GM18498 (cell line): ENCODE data around the gene UBE2D3.
"Not testable (repeated sequence)": the region's sequence is repeated elsewhere in the genome, so short reads cannot be mapped to it uniquely, and the experiment has no call there.

Experiments
- ATAC-seq: cut with Tn5 transposase; IDR thresholded peaks from one replicate; pipeline ENCODE4 v1.9.1; 2021; ENCODE audit warnings: mild to moderate bottlenecking, moderate library complexity; ENCODE audit not compliant: unreplicated experiment

The UBE2D3 gene

DNA sequence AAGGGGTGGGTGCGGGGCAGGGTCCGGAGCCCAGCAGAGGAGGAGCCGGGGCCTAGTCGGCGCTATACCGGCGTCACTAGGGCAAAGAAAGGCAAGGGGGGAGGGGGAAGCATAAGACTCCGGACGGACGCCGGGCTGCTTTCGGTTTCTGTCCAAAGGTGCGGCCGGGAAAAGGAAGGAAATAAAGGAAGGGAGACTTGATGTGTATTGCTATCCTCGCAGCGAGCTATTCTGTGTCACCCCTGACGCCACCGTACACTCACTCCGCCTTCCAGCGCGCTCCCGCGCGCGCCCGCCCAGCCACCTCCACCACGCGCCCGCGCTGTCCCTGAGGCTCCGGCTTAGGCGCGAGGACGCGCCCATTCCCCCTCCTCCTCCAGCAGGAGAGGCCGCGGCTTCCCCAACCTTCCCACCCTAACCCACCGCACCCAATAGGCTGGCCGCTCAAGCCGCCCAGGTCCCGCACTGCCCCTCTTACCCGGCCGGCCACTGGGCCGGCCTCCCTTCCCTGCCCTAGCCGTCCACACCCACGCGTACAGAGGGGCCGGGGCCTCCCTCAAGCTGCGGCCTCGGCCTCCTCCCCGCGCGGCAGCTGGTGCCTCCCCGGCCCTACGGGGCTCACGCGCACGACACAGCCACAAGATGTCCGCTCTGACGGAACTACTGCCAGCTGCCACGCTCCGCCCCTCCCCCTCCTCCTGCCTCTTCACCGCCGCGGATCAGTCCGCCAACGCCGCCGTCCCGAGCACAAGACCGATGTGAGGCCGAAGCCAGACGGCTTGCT is at the start of gene UBE2D3:
Gene UBE2D3, minus strand, starts transcription at position 662 of the 784 bp plus-strand sequence. CDS start 1,043 bp downstream, outside the sequence.
- ATAC-seq: peak; percentile 37

DNA sequence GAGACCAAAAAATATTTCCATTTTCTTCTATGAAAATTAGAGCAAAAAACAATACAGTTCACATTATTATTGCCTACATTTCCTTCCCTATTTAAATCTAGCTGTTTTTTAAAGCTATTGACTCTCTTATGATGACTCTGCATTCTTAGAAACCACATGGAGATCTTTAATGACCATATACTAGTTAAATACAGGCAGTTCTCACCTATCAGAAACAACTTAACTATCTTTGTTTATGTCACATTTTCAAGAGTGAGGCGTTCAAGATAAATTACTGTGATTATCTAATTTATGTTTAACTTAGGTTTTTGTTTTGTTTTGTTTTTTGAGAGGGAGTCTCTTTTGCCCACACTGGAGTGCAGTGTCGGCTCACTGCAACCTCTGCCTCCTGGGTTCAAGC is 44.4 kb upstream of the UBE2D3 start:
- no peak for ATAC-seq

DNA sequence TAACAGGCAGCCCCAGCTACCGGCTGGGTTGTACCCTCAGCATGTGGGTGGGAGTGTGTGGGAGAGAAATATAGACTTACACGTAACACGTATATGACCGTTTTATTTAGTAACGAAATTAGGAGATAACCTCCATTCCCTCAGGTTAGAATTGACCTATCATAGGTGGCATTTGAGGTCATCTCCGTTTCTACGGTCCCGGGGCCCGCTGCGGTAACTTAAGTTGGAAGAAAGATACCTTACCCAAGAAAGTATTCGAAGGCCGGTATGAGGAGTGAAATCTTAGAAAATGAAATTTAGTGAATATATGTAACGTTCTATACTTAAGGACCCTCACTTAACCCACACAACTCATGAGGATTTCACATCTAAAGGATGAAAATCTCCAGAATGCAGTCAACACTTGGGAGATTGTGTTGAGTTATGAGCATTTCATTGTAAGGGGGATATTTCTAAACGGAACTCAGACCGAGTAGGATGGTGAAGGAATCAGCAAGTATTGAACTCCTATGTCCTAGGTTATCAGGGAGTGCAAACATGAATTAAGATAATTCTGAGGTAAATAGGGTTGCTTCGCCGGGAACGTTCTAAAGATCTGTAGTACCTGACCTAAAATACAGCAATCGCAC is 42.3 kb upstream of the UBE2D3 start:
- ATAC-seq: peak; percentile 41

DNA sequence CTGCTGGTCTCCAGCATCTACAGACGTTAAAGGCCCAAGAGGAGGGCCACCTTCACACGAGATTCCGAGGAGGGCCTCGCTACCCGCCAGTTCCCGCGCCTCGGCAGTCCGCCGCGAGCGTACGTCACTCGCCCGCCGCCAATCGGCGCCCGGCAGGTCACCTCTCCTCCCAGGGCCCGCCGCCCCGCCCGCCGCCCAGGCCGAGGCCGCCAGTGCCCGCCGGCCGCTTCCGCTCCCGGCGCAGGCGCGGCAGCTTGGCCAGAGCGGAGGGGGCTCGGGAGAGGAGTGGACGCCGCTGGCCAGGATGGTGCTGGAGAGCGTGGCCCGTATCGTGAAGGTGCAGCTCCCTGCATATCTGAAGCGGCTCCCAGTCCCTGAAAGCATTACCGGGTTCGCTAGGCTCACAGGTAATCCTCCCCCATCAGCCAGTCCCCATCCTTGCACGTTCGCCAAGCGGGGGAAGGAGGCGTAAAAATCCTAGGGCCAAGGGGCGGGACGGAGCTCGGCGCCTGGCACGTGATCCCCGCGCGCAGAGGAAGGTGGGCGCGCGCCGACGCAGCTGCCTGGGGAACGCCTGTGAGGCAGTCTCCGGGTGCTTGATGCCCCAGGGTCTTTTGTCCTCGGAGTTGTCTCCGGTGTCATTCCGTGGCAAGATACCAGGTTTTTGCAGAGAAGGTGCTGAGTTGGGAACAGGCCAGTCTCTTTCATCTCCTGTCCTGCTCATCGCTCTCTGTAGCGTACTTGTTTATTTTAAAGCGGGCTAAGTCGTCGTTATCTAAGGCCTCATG is 41.6 kb upstream of the UBE2D3 start, which contains the start of gene CISD2:
Gene CISD2, plus strand, starts transcription at position 212 of the 788 bp plus-strand sequence. Its CDS starts 93 bp downstream, at position 305.
- peak; percentile 85 for ATAC-seq

DNA sequence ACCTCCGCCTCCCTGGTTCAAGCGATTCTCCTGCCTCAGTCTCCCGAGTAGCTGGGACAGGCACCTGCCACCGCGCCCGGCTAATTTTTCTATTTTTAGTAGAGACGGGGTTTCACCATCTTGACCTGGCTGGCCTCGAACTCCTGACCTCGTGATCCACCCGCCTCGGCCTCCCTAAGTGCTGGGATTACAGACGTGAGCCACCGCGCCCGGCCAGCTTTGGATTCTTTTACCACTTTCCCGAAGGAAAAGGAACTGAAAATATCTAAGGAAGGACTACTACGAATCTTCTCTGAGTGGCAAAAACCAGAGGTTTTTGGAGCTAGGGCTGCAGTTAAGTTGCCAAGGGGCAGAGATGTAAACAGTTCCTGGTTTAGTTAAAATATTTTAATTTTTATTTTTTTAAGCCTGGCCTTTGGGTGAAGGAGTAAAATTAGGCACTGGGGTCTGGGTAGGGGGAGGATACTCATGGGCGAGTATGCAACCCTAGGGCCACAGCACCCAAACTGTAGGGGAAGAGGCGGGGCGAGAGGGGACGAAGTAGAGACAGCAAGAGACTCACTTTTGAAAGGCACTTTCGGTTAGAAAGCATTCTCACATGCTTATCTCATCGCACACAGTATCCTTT is 40.9 kb upstream of the UBE2D3 start:
- peak; percentile 55 for ATAC-seq

DNA sequence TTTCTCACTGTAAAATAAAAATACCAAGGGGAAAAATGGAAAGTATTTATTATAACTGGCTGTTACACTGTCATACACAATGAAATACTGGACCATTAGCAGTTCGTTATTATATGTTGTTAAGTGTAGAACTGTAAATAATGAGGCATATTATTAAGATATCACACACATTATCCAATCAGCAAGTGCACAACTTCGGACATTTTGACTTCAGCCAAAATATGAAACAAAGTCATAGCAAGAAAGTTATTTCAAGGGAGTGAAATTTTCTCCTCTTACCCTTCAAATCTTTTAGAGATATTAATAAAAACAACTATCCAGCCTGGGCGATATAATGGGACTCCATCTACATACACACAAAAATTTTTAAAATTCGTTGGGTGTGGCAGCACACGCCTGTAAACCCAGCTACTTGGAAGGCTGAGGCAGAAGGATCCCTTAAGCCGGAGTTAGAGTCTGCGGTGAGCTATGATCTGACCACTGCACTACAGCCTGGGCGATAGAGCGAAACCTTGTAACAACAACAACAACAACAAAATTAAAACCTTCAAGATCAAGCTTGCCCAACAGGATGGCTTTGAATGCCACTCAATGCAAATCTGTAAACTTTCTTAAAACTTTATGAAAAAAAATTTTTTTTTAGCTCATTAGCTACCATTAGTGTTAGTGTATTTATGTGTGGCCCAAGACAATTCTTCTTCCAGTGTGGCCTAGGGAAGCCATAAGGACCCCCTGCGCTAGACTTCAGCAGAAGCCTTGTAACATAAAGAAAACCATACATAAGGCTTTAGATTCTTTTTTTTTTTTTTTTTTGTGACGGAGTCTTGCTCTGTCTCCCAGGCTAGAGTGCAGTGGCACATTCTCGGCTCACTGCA is 40.2 kb upstream of the UBE2D3 start:
- ATAC-seq: no peak

DNA sequence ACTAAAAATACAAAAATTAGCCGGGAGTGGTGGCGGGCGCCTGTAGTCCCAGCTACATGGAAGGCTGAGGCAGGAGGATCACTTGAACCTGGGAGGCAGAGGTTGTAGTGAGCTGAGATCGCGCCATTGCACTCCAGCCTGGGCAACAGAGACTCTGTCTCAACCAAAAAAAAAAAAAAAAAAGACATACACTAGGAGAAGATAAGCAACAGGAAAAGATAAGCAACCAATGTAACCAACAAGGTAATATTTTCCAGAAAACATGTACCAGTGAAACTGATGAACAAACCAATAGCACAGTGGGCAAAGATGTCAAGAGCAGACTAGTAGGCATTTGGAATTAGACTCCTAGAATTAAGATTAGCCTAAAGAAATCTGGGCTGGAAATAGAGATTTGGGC is 38.0 kb upstream of the UBE2D3 start:
- ATAC-seq: not testable (repeated sequence)

DNA sequence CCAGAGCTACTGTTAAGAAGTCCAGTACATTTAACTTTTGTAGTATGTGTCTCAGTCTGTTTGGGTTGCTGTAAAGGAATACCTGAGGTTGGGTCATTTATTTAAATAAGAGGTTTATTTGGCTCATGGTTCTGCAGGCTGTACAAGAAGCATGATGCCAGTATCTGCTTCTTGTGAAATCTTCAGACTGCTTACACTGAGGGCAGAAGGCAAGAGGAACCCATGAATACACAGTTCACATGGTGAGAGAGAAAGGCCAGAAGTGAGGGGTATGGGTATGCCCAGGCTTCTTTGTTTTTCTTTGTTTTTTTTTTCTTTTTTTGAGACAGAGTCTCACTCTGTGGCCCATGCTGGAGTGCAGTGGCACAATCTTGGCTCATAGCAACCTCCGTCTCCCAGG is 35.4 kb upstream of the UBE2D3 start:
- no peak for ATAC-seq

DNA sequence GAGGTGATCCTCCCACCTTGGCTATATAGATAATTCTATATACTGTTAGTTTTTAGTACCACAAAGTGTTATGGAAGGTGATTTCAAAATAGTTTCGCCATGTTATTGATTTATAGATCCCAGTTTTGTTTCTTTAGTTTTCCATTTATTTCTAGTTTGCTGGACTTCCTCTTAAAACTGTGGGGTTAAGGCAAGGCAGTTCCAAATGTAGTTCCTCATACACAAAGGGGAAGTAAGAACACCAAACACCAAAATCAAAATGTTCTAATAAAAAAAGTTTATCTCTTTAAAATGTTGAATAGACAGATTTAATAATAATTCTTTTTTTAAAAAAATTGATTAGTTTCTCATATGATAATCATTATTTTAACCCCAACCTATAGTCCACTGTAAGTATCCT is 34.7 kb upstream of the UBE2D3 start:
- no peak for ATAC-seq

DNA sequence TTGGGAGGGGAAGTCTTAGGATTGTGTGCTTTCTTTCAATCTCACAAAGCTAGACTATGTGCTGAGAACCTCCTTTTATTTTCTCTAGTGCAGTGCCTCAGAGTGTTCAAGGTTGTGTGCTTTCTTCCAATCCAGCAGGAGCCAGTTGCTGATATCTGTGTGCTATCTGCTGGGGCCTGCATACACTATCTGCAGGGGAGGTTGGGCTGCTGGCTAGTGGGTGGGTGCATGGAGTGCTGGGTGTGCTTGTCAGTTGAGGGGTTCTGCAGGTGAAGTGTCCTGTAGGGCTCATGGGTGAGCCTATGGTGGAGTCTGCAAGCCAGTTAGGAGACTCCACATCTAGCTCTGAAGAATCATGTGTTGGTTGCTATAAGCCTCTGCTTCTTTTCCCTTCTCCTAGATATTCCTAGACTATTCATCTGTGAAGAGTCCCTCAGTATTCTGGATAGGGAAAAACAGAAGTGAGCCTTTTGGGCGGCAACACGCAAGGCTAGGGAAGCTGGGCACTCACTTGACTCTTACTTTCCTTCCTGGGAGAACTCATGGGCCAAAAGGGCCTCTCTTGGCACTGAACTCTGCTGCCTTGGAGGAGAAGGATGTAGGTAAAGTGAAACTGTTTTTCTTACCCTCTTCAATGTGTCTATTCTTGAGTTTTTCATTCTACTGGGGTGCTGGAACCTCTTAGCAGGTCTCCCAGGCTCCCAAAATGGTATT is 33.4 kb upstream of the UBE2D3 start:
- no peak for ATAC-seq

DNA sequence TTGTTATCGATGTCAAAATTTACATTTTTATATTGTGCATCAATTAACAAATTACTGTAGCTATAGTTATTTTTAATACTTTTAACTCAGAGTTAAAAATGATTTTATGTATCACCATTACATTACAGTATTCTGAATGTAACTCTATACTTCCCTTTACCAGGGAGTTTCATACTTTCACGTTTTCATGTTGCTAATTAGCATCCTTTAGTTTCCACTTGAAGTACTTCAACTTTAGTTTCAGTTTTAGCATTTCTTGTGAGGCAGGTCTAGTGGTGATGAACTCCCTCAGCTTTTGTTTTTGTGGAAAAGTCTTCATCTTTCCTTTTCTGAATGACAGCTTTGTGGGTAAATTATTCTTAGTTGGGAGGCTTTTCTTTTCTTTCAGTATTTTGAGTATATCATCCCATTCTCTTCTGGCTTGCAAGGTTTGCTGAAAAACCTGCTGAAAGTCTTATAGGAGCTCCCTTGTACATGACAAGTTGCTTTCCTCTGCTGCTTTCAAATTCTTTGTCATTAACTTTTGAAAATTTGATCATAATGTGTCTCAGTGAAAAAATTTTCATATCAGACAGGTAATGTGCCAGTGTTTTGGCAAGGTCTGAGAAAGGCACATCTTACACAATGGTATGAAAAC is 31.6 kb upstream of the UBE2D3 start:
- no peak for ATAC-seq

DNA sequence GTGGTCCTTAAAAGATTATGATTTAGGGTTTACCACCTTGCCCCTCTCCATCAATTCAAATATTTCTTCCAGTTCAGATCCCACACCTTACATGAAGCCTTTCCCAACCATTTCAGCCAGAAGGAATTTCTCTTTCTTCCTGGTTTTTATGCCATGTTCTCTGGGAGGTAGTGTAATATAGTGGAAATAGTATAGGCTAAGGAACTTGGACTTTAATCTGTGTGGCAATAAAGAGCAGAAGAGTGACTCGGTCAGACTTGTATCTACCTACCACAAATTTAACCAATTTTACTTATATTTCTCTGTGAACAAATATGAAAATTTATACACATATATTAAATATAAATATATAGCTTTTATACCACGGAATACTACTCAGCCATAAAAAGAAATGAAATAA is 23.0 kb upstream of the UBE2D3 start:
- no peak for ATAC-seq

DNA sequence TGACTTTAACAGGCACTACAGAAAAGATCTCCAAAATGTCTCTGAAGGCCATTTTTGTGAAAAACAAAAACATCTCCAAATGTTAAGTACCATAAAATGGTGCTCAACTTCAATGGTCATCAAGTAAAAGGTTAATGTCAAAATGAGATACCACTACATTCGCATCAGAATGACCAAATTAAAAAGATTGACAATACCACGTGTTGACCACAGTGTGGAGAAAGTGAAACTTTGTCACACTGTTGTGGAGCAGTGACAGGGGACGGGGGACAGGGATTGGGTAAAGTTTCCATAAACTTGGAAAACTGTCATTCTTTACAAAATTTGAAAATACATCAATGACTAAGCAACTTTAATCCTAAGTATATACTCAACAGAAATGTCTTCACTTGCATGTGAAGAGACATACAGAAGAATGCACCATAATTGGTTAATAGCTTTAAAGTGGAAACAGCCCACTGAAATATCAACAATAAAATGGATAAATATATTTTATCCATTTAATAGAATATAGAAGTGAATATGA is 22.3 kb upstream of the UBE2D3 start:
- no peak for ATAC-seq

DNA sequence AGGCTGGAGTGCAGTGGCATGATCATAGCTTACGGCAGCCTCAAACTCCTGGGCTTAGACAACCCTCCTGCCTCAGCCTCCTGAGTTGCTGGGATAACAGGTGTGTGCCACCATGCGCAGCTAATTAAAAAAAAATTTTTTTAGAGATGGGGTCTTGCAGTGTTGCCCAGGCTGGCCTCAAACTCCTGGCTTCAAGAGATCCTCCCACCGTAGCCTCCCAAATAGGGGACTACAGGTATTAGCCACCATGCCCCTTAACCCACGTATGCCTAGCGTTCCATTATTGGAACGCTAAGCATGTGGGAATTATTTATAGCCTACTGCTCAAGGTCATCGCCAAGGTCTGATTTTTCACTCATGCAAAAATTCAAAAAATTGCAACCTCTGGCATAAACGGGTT is 20.3 kb upstream of the UBE2D3 start:
- ATAC-seq: no peak

DNA sequence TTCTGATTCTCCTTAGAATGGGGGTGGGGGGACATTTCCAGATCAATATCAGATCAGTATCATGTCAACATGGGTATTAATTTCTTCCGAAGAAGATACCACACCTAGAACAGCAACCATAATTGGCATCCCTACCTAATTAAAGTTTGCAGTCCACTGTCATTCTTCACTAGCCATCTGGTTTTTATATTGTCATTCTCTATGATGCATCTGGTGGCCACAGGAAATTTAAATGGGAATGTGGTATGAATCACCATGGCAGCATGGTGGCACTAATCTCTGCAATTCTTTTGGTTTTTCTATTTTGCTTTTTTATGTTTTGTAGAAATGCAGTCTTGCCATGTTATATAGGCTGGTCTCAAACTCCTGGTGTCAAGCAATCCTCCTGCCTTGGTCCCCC is 16.6 kb upstream of the UBE2D3 start:
- ATAC-seq: no peak

DNA sequence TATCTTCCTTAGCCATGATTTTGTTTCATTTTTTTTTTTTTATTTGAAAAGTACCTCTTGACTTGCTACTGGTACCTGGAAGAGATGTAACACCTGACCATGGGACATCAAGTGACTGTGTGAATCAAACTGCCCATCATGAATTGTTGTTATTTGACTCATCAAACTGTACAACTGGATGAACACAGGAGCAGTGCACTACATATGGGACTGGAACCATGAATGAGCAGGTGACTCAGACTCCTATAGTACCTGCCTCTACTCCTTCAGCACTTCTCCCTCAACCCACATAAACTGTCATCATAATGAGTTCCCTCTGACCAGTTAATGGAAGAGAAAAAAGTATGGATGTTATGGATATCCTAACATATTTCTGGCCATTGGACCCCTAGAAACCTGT is 15.9 kb upstream of the UBE2D3 start:
- no peak for ATAC-seq

DNA sequence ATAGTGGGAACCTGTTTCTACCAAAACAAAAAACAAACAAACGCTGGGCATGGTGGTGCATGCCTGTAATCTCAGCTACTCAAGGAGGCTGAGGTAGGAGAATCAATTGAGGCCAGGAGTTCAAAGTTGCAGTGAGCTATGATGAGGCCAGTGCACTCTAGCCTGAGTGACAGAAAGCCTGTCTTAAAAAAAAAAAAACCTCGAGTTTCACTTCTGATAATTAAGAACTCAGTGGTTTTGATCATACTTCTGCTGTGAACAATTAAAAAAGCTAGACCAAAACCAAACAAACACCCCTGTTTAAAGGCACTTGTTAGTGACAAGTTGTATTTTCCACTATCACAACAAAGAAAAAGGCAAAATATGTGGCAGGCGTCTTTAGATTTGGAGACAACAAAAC is 15.0 kb upstream of the UBE2D3 start:
- ATAC-seq: no peak

DNA sequence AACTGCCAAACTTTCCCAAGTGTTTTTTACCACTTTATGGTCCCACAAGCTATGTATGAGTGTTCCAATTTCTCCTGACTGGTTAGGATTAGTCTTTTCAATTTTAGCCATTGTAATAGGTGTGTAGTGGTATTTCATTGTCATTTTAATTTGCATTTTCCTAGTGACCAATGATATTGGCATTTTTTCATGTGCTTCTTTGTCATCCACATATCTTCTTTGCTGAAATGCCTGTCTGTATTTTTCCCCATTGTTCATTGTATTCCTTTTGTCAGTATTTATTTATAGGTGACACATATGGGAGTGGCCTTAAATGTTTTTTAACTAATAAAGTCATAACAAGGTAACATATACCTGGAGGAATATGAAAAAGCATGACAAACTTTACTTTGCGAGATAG is 9.2 kb upstream of the UBE2D3 start:
- no peak for ATAC-seq

DNA sequence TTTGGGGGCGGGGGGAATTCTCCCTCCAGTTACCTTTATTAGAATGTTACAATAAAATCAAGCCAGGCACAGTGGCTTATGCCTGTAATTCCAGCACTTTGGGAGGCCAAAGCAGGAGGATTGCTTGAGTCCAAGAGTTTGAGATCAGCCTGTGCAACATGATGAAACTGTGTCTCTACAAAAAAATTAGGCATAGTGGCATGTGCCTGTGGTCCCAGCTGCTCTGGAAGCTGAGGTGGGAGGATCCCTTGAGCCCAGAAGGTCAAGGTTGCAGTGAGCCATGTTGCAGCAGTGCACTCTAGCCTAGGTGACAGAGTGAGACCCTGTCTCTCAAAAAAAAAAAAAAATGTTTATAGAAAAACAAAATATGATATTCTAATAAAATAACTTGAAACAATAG is 5.3 kb upstream of the UBE2D3 start:
- no peak for ATAC-seq
